Activated T-helper 2 cell treated with anti-CD3 and anti-CD28 coated beads, Interferon-gamma antibody, Interleukin-2, Interleukin-4, amounts not matched to agents 10 μg/mL and 5 μg/mL and 100 μg/mL, durations not matched to agents 14 hours and 24 hours and 36 hours (primary cell): ENCODE measurements around the gene CRK. TPM values are rescaled to one million over a fixed set of nuclear protein-coding genes. Genes with fewer than 3 reads are reported as not detected.
A peak's percentile ranks its signal among the peaks of the same experiment; 100 is the strongest.

Source experiments
- DNase-seq: peaks from one replicate; pipeline ENCODE4 v3.0.0; 2021; ENCODE audit warnings: low spot score
- H3K27ac Mint-ChIP-seq: one replicate; pipeline ENCODE4 v1.8.0; 2021; ENCODE audit warnings: mixed read lengths
- H3K27me3 Mint-ChIP-seq: one replicate; pipeline ENCODE4 v1.8.0; 2021; ENCODE audit warnings: low read depth, mixed read lengths
- H3K36me3 Mint-ChIP-seq: one replicate; pipeline ENCODE4 v1.8.0; 2021; ENCODE audit warnings: low read depth, mixed read lengths
- H3K4me1 Mint-ChIP-seq: one replicate; pipeline ENCODE4 v1.8.0; 2021; ENCODE audit warnings: low read depth, mixed read lengths
- H3K4me3 Mint-ChIP-seq: one replicate; pipeline ENCODE4 v1.8.0; 2021; ENCODE audit warnings: low read depth, mild to moderate bottlenecking, moderate library complexity, mixed read lengths
- H3K9me3 Mint-ChIP-seq: one replicate; pipeline ENCODE4 v1.8.0; 2021; ENCODE audit warnings: mixed read lengths
- intact Hi-C: fragments of 100-400 bp; cut with micrococcal nuclease; formaldehyde crosslinking; loops from one replicate; pipeline ENCODE4 v1.15.1; 2023
- total RNA-seq: library from RNA; stranded (reverse); gene quantifications from 2 replicates; pipeline ENCODE4 v1.2.3, GENCODE V29; 2022

CRK gene
- total RNA-seq: 22.2 and 22.6 TPM in 2 replicates

- Mint-ChIP-seq H3K27ac (peak within 1 kb of the TSS; percentile 84), H3K9me3 (no peaks in the 10 kb centered on the region), H3K4me1 (peaks cover 20% of the 10 kb centered on the region), H3K36me3 (peaks cover 31% of the 10 kb centered on the region), H3K4me3 (peak within 1 kb of the TSS; percentile 88), H3K27me3 (peaks cover 12% of the 10 kb centered on the region)
- intact Hi-C loops: loop anchor here (1.0 to 5.0 kb wide), 4 partner anchors 35 to 89 kb away; partner anchors contain the start of genes INPP5K and YWHAE
- DNase-seq: peak; percentile 97
These were observed at the start of gene CRK for GRCh38 chr17:1455797-1456599. TSS of gene CRK (minus strand) at chr17:1456232. CDS start at chr17:1456117, 115 bp downstream.

GRCh38 chr17:1505586-1505985 is 49.6 kb upstream of the CRK start:
- Mint-ChIP-seq H3K27me3 (no peaks in the 10 kb centered on the region), H3K36me3 (peaks cover 25% of the 10 kb centered on the region), H3K4me1 (peaks cover 9% of the 10 kb centered on the region), H3K9me3 (no peaks in the 10 kb centered on the region), H3K27ac (no peak overlapping the region), H3K4me3 (no peak overlapping the region)
- intact Hi-C loops: no loop called here
- no peak for DNase-seq

GRCh38 chr17:1504866-1505265 is 48.8 kb upstream of the CRK start:
- Mint-ChIP-seq H3K27me3 (no peaks in the 10 kb centered on the region), H3K27ac (no peak overlapping the region), H3K4me3 (no peak overlapping the region), H3K4me1 (peaks cover 8% of the 10 kb centered on the region), H3K9me3 (no peaks in the 10 kb centered on the region), H3K36me3 (peaks cover 25% of the 10 kb centered on the region)
- intact Hi-C loops: no loop called here
- no peak for DNase-seq

GRCh38 chr17:1503699-1504098 is 47.7 kb upstream of the CRK start:
- H3K27me3 Mint-ChIP-seq: no peaks in the 10 kb centered on the region
- intact Hi-C loops: no loop called here
- no peaks in the 10 kb centered on the region for H3K4me1 Mint-ChIP-seq
- peaks cover 21% of the 10 kb centered on the region for H3K36me3 Mint-ChIP-seq
- no peak overlapping the region for H3K27ac Mint-ChIP-seq
- no peaks in the 10 kb centered on the region for H3K9me3 Mint-ChIP-seq
- H3K4me3 Mint-ChIP-seq: no peak overlapping the region
- DNase-seq: no peak

- Mint-ChIP-seq H3K4me1 (no peaks in the 10 kb centered on the region), H3K4me3 (no peak overlapping the region), H3K9me3 (no peaks in the 10 kb centered on the region), H3K27me3 (no peaks in the 10 kb centered on the region), H3K36me3 (peaks cover 4% of the 10 kb centered on the region), H3K27ac (no peak overlapping the region)
- DNase-seq: no peak
- intact Hi-C loops: no loop called here
These were observed 42.8 kb upstream of the CRK start for GRCh38 chr17:1498869-1499268.

GRCh38 chr17:1498233-1498632 is 42.2 kb upstream of the CRK start:
- Mint-ChIP-seq H3K27ac (no peak overlapping the region), H3K9me3 (no peaks in the 10 kb centered on the region), H3K36me3 (peaks cover 4% of the 10 kb centered on the region), H3K4me1 (no peaks in the 10 kb centered on the region), H3K4me3 (no peak overlapping the region), H3K27me3 (no peaks in the 10 kb centered on the region)
- no peak for DNase-seq
- intact Hi-C loops: no loop called here

GRCh38 chr17:1497831-1498230 is 41.8 kb upstream of the CRK start:
- no peaks in the 10 kb centered on the region for H3K27me3 Mint-ChIP-seq
- no peak overlapping the region for H3K27ac Mint-ChIP-seq
- DNase-seq: no peak
- intact Hi-C loops: no loop called here
- peaks cover 4% of the 10 kb centered on the region for H3K36me3 Mint-ChIP-seq
- no peaks in the 10 kb centered on the region for H3K4me1 Mint-ChIP-seq
- no peak overlapping the region for H3K4me3 Mint-ChIP-seq
- H3K9me3 Mint-ChIP-seq: no peaks in the 10 kb centered on the region

GRCh38 chr17:1496869-1497268 is 40.8 kb upstream of the CRK start:
- Mint-ChIP-seq H3K9me3 (no peaks in the 10 kb centered on the region), H3K4me1 (peaks cover 4% of the 10 kb centered on the region), H3K4me3 (no peak overlapping the region), H3K27ac (no peak overlapping the region), H3K36me3 (peaks cover 4% of the 10 kb centered on the region), H3K27me3 (no peaks in the 10 kb centered on the region)
- intact Hi-C loops: no loop called here
- no peak for DNase-seq

GRCh38 chr17:1495265-1495989 is 39.4 kb upstream of the CRK start:
- H3K36me3 Mint-ChIP-seq: peaks cover 6% of the 10 kb centered on the region
- H3K27me3 Mint-ChIP-seq: no peaks in the 10 kb centered on the region
- no peak overlapping the region for H3K27ac Mint-ChIP-seq
- intact Hi-C loops: no loop called here
- no peak overlapping the region for H3K4me3 Mint-ChIP-seq
- no peaks in the 10 kb centered on the region for H3K9me3 Mint-ChIP-seq
- no peak for DNase-seq
- peaks cover 7% of the 10 kb centered on the region for H3K4me1 Mint-ChIP-seq

- Mint-ChIP-seq H3K9me3 (no peaks in the 10 kb centered on the region), H3K27ac (no peak overlapping the region), H3K4me3 (no peak overlapping the region), H3K36me3 (peaks cover 8% of the 10 kb centered on the region), H3K27me3 (no peaks in the 10 kb centered on the region), H3K4me1 (peaks cover 8% of the 10 kb centered on the region)
- no peak for DNase-seq
- intact Hi-C loops: no loop called here
These were observed 38.8 kb upstream of the CRK start for GRCh38 chr17:1494736-1495253.

GRCh38 chr17:1494203-1494602 is 38.2 kb upstream of the CRK start:
- intact Hi-C loops: no loop called here
- no peak for DNase-seq
- H3K36me3 Mint-ChIP-seq: peaks cover 8% of the 10 kb centered on the region
- H3K4me3 Mint-ChIP-seq: no peak overlapping the region
- no peaks in the 10 kb centered on the region for H3K27me3 Mint-ChIP-seq
- H3K4me1 Mint-ChIP-seq: peaks cover 8% of the 10 kb centered on the region
- H3K9me3 Mint-ChIP-seq: no peaks in the 10 kb centered on the region
- no peak overlapping the region for H3K27ac Mint-ChIP-seq

GRCh38 chr17:1493291-1493980 is 37.4 kb upstream of the CRK start:
- DNase-seq: no peak
- no peaks in the 10 kb centered on the region for H3K9me3 Mint-ChIP-seq
- peak overlapping the region; percentile 16 for H3K4me3 Mint-ChIP-seq
- no peaks in the 10 kb centered on the region for H3K27me3 Mint-ChIP-seq
- H3K36me3 Mint-ChIP-seq: peaks cover 8% of the 10 kb centered on the region
- no peak overlapping the region for H3K27ac Mint-ChIP-seq
- intact Hi-C loops: no loop called here
- peaks cover 16% of the 10 kb centered on the region for H3K4me1 Mint-ChIP-seq
